KMS-11 (cell line): Measurements from ENCODE around the gene PHF12.
"Not testable (repeated sequence)": the region's sequence is repeated elsewhere in the genome, so short reads cannot be mapped to it uniquely, and the experiment has no call there.

Source experiments
- H2AFZ ChIP-seq: fragments of 200-600 bp; sonication (generic); 2 replicates; pipeline ENCODE4 v1.6.1; 2016; ENCODE audit warnings: antibody characterized with exemption, mixed run types, low read depth
- H3K27ac ChIP-seq: fragments of 200-600 bp; sonication (generic); 2 replicates; pipeline ENCODE4 v1.6.1; 2016; ENCODE audit warnings: mild to moderate bottlenecking, mixed run types
- H3K27me3 ChIP-seq: fragments of 200-600 bp; sonication (generic); 2 replicates; pipeline ENCODE4 v1.6.1; 2017; ENCODE audit warnings: mild to moderate bottlenecking, low read depth, mixed run types, moderate library complexity; ENCODE audit not compliant: insufficient read depth
- H3K36me3 ChIP-seq: fragments of 200-600 bp; sonication (generic); 2 replicates; pipeline ENCODE4 v1.6.1; 2017; ENCODE audit warnings: mild to moderate bottlenecking, mixed run types; ENCODE audit not compliant: insufficient read depth
- H3K4me1 ChIP-seq: fragments of 200-600 bp; sonication (generic); 2 replicates; pipeline ENCODE4 v1.6.1; 2016; ENCODE audit warnings: mild to moderate bottlenecking, low read depth, mixed run types; ENCODE audit not compliant: poor library complexity, severe bottlenecking
- H3K4me2 ChIP-seq: fragments of 200-600 bp; sonication (generic); 2 replicates; pipeline ENCODE4 v1.7.0; 2016; ENCODE audit warnings: mild to moderate bottlenecking, mixed run types
- H3K4me3 ChIP-seq: fragments of 200-600 bp; sonication (generic); IDR thresholded peaks from 2 replicates; pipeline ENCODE4 v1.6.1; 2017; ENCODE audit warnings: low read depth, low read length, mixed read lengths; ENCODE audit not compliant: insufficient read depth
- H3K79me2 ChIP-seq: fragments of 200-600 bp; sonication (generic); 2 replicates; pipeline ENCODE4 v1.6.1; 2016; ENCODE audit warnings: low read depth, mixed run types; ENCODE audit not compliant: insufficient read depth
- H3K9ac ChIP-seq: fragments of 200-600 bp; sonication (generic); 2 replicates; pipeline ENCODE4 v1.6.1; 2016; ENCODE audit warnings: mild to moderate bottlenecking, mixed run types
- H4K20me1 ChIP-seq: fragments of 200-600 bp; sonication (generic); 2 replicates; pipeline ENCODE4 v1.6.1; 2016; ENCODE audit warnings: mild to moderate bottlenecking, mixed run types; ENCODE audit not compliant: insufficient read depth
- CTCF ChIP-seq: fragments of 200-600 bp; sonication (generic); conservative IDR thresholded peaks from 2 replicates; pipeline ENCODE4 v1.6.1; 2017; ENCODE audit warnings: low read depth, mild to moderate bottlenecking, antibody characterized with exemption, low read length, moderate library complexity, mixed read lengths

Gene PHF12

GRCh38 chr17:28935744-28936460 is 15.4 kb downstream of the PHF12 start:
- peaks cover 81% of the 10 kb centered on the region for H3K4me1 ChIP-seq
- H3K79me2 ChIP-seq: peaks cover 100% of the 10 kb centered on the region
- H3K4me3 ChIP-seq: no peak overlapping the region
- no peaks in the 10 kb centered on the region for H4K20me1 ChIP-seq
- H3K4me2 ChIP-seq: peak overlapping the region; percentile 72
- H3K36me3 ChIP-seq: no peaks in the 10 kb centered on the region
- no peak overlapping the region for H2AFZ ChIP-seq
- peak overlapping the region; percentile 16; the same call in 1 of the 2 replicates for H3K9ac ChIP-seq
- H3K27me3 ChIP-seq: no peaks in the 10 kb centered on the region
- H3K27ac ChIP-seq: peak overlapping the region; percentile 50
- no peak for TF ChIP-seq CTCF

DNA sequence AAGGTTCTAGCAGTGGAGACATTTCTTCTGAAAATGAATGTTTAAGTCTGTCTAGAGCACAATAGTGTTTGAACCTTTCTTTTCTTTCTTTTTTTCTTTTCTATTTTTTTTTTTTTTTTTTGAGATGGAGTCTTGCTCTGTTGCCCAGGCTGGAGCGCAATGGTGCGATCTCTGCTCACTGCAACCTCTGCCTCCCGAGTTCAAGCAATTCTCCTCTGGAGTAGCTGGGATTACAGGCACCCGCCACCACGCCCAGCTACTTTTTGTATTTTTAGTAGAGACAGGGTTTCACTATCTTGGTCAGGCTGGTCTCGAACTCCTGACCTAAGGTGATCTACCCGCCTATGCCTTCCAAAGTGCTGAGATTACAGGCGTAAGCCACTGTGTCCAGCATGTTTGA is 16.8 kb downstream of the PHF12 start:
- not testable (repeated sequence) for H3K36me3 ChIP-seq, H3K9ac ChIP-seq, H3K4me3 ChIP-seq, H3K27me3 ChIP-seq, H4K20me1 ChIP-seq, H2AFZ ChIP-seq
- peak overlapping the region; percentile 50; the same call in 1 of the 2 replicates for H3K27ac ChIP-seq
- peaks cover 81% of the 10 kb centered on the region for H3K4me1 ChIP-seq
- H3K4me2 ChIP-seq: peak overlapping the region; percentile 72; the same call in 1 of the 2 replicates
- peaks cover 100% of the 10 kb centered on the region for H3K79me2 ChIP-seq

DNA sequence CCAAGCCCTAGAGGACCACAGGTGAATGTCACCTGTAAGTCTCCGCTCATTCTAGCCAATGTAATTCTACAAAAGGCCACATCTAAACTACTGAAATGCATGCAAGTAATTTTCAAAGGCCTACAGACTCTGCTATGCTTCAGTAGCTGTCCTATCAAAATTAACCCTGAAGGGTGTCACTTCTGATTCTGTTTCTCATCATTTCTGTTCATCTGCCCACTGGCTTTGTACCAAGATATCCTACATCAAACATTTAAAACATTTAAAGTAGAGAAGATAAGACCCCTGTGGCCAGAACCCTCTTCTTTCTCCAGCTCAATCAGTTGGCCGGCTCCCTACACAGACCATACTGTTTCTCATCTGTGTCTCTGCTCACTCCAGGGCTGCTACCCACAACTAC is 21.5 kb downstream of the PHF12 start:
- Histone ChIP-seq H3K27ac (no peak overlapping the region), H3K79me2 (peaks cover 88% of the 10 kb centered on the region), H2AFZ (no peak overlapping the region), H3K4me1 (peaks cover 80% of the 10 kb centered on the region), H3K4me3 (no peak overlapping the region), H3K9ac (no peak overlapping the region), H3K4me2 (no peak overlapping the region), H3K36me3 (no peaks in the 10 kb centered on the region), H3K27me3 (no peaks in the 10 kb centered on the region), H4K20me1 (no peaks in the 10 kb centered on the region; the same call in 1 of the 2 replicates)
- no peak for TF ChIP-seq CTCF

GRCh38 chr17:28928061-28928460 is 23.3 kb downstream of the PHF12 start:
- Histone ChIP-seq H4K20me1 (no peaks in the 10 kb centered on the region; the same call in 1 of the 2 replicates), H3K79me2 (peaks cover 80% of the 10 kb centered on the region), H3K27me3 (no peaks in the 10 kb centered on the region), H3K4me3 (no peak overlapping the region), H3K4me1 (peaks cover 64% of the 10 kb centered on the region), H3K36me3 (peaks cover 3% of the 10 kb centered on the region; the same call in 1 of the 2 replicates), H3K9ac (no peak overlapping the region), H3K27ac (peak overlapping the region; percentile 51), H2AFZ (no peak overlapping the region), H3K4me2 (peak overlapping the region; percentile 54)
- TF ChIP-seq CTCF: no peak

DNA sequence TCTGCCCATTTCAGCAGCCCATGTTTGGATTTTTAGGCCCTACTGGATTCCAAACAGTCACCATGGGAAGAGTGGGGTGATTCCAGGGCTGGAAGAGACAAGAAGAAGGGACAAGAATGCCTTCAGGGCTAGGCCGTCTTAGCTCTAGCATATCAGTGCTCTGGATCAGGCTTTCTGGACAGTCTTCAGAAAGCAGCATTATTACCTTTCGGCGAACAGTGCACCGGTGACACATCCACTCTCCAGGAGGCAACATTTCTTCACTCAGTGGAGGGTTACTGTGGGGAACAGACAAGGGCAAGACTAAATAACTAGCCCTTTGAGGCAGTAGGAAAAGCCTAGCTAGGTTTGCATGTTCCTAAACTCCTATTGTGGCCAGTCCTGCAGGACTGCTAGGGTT is 24.5 kb downstream of the PHF12 start:
- H3K4me1 ChIP-seq: peaks cover 62% of the 10 kb centered on the region
- no peaks in the 10 kb centered on the region for H3K27me3 ChIP-seq
- H4K20me1 ChIP-seq: no peaks in the 10 kb centered on the region; the same call in 1 of the 2 replicates
- H3K9ac ChIP-seq: no peak overlapping the region
- no peak overlapping the region for H2AFZ ChIP-seq
- H3K4me2 ChIP-seq: peak overlapping the region; percentile 54; the same call in 1 of the 2 replicates
- TF ChIP-seq CTCF: no peak
- H3K4me3 ChIP-seq: no peak overlapping the region
- H3K79me2 ChIP-seq: peaks cover 67% of the 10 kb centered on the region
- H3K27ac ChIP-seq: peak overlapping the region; percentile 12; the same call in 1 of the 2 replicates
- peaks cover 8% of the 10 kb centered on the region; the same call in 1 of the 2 replicates for H3K36me3 ChIP-seq
